H1 (cell line): ENCODE results near the gene HTR1B. TPM values are rescaled to one million over a fixed set of nuclear protein-coding genes. Genes with fewer than 3 reads are reported as not detected.

Source experiments
- JUND ChIP-seq: IDR thresholded peaks from 2 replicates; pipeline ENCODE4 v1.6.1; 2011; ENCODE audit warnings: mild to moderate bottlenecking, improper control_type of control experiment, low read length
- KDM1A ChIP-seq: fragments of 200-600, 300-600 bp; sonication (generic); IDR thresholded peaks from 2 replicates; pipeline ENCODE4 v1.7.1; 2016; ENCODE audit warnings: mild to moderate bottlenecking, low read length, borderline replicate concordance
- MAFK ChIP-seq: IDR thresholded peaks from 2 replicates; pipeline ENCODE4 v1.6.1; 2012; ENCODE audit warnings: low read depth, mild to moderate bottlenecking, improper control_type of control experiment, low read length
- POLR2AphosphoS5 ChIP-seq: IDR thresholded peaks from 2 replicates; pipeline ENCODE4 v1.6.1; 2011; ENCODE audit warnings: low read depth, low read length
- RXRA ChIP-seq: IDR thresholded peaks from 2 replicates; pipeline ENCODE4 v1.6.1; 2011; ENCODE audit warnings: low read depth, mild to moderate bottlenecking, low read length, moderate library complexity; ENCODE audit not compliant: insufficient read depth
- SP2 ChIP-seq: IDR thresholded peaks from 2 replicates; pipeline ENCODE4 v1.6.1; 2012; ENCODE audit warnings: mild to moderate bottlenecking, low read length, inconsistent platforms
- TAF7 ChIP-seq: optimal IDR thresholded peaks from 2 replicates; pipeline ENCODE3; 2011; ENCODE audit warnings: low read depth, mild to moderate bottlenecking, inconsistent platforms, low read length, moderate library complexity, borderline replicate concordance
- TEAD4 ChIP-seq: IDR thresholded peaks from 2 replicates; pipeline ENCODE4 v1.6.1; 2012; ENCODE audit warnings: low read depth, low read length, inconsistent platforms, mixed read lengths
- polyA plus RNA-seq, 7 experiments: library from polyadenylated mRNA; depleted of rRNA in 3 of 7; stranded (reverse) in 5 of 7; unstranded in 2 of 7; fragments of >200 nt in 5 of 7; fragments of 200-250 nt in 2 of 7; gene quantifications; 1 replicate in 5 of 7; 2 replicates in 1 of 7; 4 replicates in 1 of 7; pipeline versions ENCODE4 v1.2.1 to v1.2.3, GENCODE V29; 2011 to 2013; ENCODE audit warnings: missing spikeins in 2 of 7, mixed read lengths in 2 of 7
- total RNA-seq: library from RNA; stranded (reverse); fragmentation: NEBNext Ultra II Directional; extraction: Animal tissue kit (Norgen Biotek cat#: 25700); gene quantifications from 2 replicates; pipeline ENCODE4 v1.2.1, GENCODE V29; 2021

Gene HTR1B
- total and polyA plus RNA-seq, 2 of the 8 experiments (the other 6 are each of a cell fraction or from before 2014, with no cell fraction given): 1.1 to 1.4 TPM

GRCh38 chr6:77416839-77417238 lies 46.5 kb downstream of the HTR1B start (continued):
- TF ChIP-seq POLR2AphosphoS5: no peak
- TF ChIP-seq TAF7: no peak
- TF ChIP-seq JUND: no peak
- TF ChIP-seq MAFK: no peak
- TF ChIP-seq KDM1A: no peak
- TF ChIP-seq RXRA: no peak
- no peak for TF ChIP-seq TEAD4
- no peak for TF ChIP-seq SP2
